GM23248 (cell line): ENCODE data around the gene OPCML. TPM values are rescaled to one million over a fixed set of nuclear protein-coding genes. Genes with fewer than 3 reads are reported as not detected.

Experiments
- DNase-seq: peaks from one replicate; pipeline ENCODE4 v3.0.0-alpha.2; 2015
- H2AFZ ChIP-seq: fragments of 200-600 bp; sonication (generic); 2 replicates; pipeline ENCODE4 v1.6.1; 2016; ENCODE audit warnings: antibody characterized with exemption
- H3F3A ChIP-seq: fragments of 200-600 bp; sonication (generic); 2 replicates; pipeline ENCODE4 v1.6.1; 2016; ENCODE audit warnings: mild to moderate bottlenecking, antibody characterized with exemption, mixed run types; ENCODE audit not compliant: insufficient read depth
- H3K27ac ChIP-seq: fragments of 200-600 bp; sonication (generic); 2 replicates; pipeline ENCODE4 v1.5.1; 2016; ENCODE audit warnings: mild to moderate bottlenecking
- H3K27me3 ChIP-seq: fragments of 200-600 bp; sonication (generic); replicated peaks from 2 replicates; pipeline ENCODE4 v1.6.1; 2016; ENCODE audit warnings: mild to moderate bottlenecking; ENCODE audit not compliant: insufficient read depth
- H3K36me3 ChIP-seq: fragments of 200-600 bp; sonication (generic); 2 replicates; pipeline ENCODE4 v1.6.1; 2016; ENCODE audit warnings: low read depth, mild to moderate bottlenecking
- H3K4me1 ChIP-seq: fragments of 200-600 bp; sonication (generic); 2 replicates; pipeline ENCODE4 v1.6.1; 2016; ENCODE audit warnings: mild to moderate bottlenecking; ENCODE audit not compliant: insufficient read depth
- H3K4me2 ChIP-seq: fragments of 200-600 bp; sonication (generic); one replicate; pipeline ENCODE4 v1.6.1; 2016; ENCODE audit warnings: mild to moderate bottlenecking; ENCODE audit not compliant: unreplicated experiment
- H3K4me3 ChIP-seq: fragments of 200-600 bp; sonication (generic); 2 replicates; pipeline ENCODE4 v1.5.1; 2016; ENCODE audit warnings: mild to moderate bottlenecking
- H3K79me2 ChIP-seq: fragments of 200-600 bp; sonication (generic); 2 replicates; pipeline ENCODE4 v1.6.1; 2016; ENCODE audit warnings: mild to moderate bottlenecking; ENCODE audit not compliant: insufficient read depth
- H3K9ac ChIP-seq: fragments of 200-600 bp; sonication (generic); 2 replicates; pipeline ENCODE4 v1.6.1; 2016; ENCODE audit warnings: mild to moderate bottlenecking
- H3K9me2 ChIP-seq: fragments of 200-600 bp; sonication (generic); 2 replicates; pipeline ENCODE4 v1.6.1; 2016; ENCODE audit warnings: mixed run types, mild to moderate bottlenecking, moderate library complexity; ENCODE audit not compliant: insufficient read depth
- H3K9me3 ChIP-seq: fragments of 200-600 bp; sonication (generic); one replicate; pipeline ENCODE4 v1.6.1; 2017; ENCODE audit warnings: low read depth
- H4K20me1 ChIP-seq: fragments of 200-600 bp; sonication (generic); 2 replicates; pipeline ENCODE4 v1.6.0; 2016; ENCODE audit not compliant: insufficient read depth
- EZH2 ChIP-seq: fragments of 200-600 bp; sonication (generic); IDR thresholded peaks from 2 replicates; pipeline ENCODE4 v1.6.1; 2018; ENCODE audit warnings: antibody characterized with exemption, mild to moderate bottlenecking; ENCODE audit not compliant: insufficient read depth, poor library complexity, severe bottlenecking
- EZH2phosphoT487 ChIP-seq: fragments of 200-600 bp; sonication (generic); IDR thresholded peaks from 2 replicates; pipeline ENCODE4 v1.6.1; 2018; ENCODE audit warnings: antibody characterized with exemption, moderate library complexity, mild to moderate bottlenecking, low read depth; ENCODE audit not compliant: insufficient read depth
- WGBS, 2 experiments: methylation state at CpG; one replicate each; pipeline ENCODE4 v1.1.6; 2015 to 2017; ENCODE audit warnings: low lambda C conversion rate in 2 of 2, low coverage in 1 of 2; ENCODE audit errors: missing lambda C conversion rate in 2 of 2; 5-methylcytosine and 5-hydroxymethylcytosine counted together
- in situ Hi-C: fragments of 300-500 bp; cut with MboI; formaldehyde crosslinking; loops from 2 replicates; pipeline ENCODE4 v1.15.0; 2020
- polyA plus RNA-seq: library from polyadenylated mRNA; unstranded; fragments of >200 nt; fragmentation: Nextera tagmentation; extraction: Ambion mirVana; gene quantifications from 2 replicates; pipeline ENCODE4 v1.2.1, GENCODE V29; 2016
- total RNA-seq: library from RNA; depleted of rRNA; stranded (reverse); fragments of >200 nt; shearing (Covaris generic); gene quantifications from 2 replicates; pipeline ENCODE4 v1.2.3, GENCODE V29; 2014

Gene OPCML
- total and polyA plus RNA-seq, 2 experiments from 2014 or later: 0.69 to 1.6 TPM

DNA sequence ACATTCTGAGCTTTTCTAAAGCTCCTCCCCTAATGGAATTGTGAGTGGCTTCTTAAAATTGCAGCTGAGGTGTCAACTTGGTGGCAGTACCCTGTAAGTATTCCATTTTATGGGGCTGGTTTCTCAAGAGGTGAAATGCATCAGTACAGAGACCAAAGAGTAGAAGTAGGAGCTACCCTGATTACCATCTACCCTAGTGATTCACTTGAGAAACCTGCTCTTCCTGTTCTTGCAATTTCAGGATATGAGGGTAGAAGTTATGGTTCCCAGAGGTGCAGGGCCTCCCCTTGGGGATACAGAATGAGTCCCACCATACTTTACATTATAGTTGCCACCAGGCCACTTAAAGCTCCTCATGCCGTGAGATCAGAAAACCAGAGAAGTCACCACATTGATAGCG is 944.6 kb downstream of the OPCML start:
- Histone ChIP-seq H2AFZ (no peak overlapping the region), H3K9ac (no peak overlapping the region), H3K4me1 (peaks cover 17% of the 10 kb centered on the region), H3K27ac (no peak overlapping the region), H3K9me3 (no peaks in the 10 kb centered on the region), H3K79me2 (no peaks in the 10 kb centered on the region), H3K4me2 (no peak overlapping the region), H3K4me3 (no peak overlapping the region), H3F3A (0 out of 2 replicates have a peak, but pooled peaks cover 4% of the 10 kb centered on the region), H3K36me3 (no peaks in the 10 kb centered on the region), H3K27me3 (no peaks in the 10 kb centered on the region), H3K9me2 (no peaks in the 10 kb centered on the region), H4K20me1 (no peaks in the 10 kb centered on the region)
- TF ChIP-seq EZH2phosphoT487 (no peak), EZH2 (no peak)
- WGBS, 2 experiments: 76 to 78% methylated on average over 2 of the region's 2 CpGs
- in situ Hi-C loops: no loop called here
- no peak for DNase-seq

DNA sequence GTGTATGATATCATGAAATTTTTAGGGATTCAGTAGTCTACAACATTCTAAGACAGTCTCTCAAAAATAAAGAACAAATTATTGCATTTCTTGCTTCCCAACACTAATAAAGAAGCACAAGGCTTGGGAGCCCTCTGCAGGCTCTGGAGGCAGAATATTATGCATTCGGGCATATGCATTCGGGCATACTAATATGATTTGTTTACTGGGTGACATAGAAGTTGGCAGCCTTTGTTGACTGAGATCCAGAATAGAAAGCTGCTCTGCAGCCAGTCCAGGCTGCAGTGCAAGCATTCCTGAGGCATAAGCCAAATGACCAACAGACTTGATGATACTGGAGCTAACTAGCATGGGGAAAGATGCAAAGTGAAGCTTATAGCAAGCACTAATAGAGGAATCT is 945.5 kb downstream of the OPCML start:
- Histone ChIP-seq H4K20me1 (no peaks in the 10 kb centered on the region), H3K4me3 (no peak overlapping the region), H3K9ac (no peak overlapping the region), H3K4me2 (no peak overlapping the region), H3K4me1 (peaks cover 17% of the 10 kb centered on the region), H3F3A (0 out of 2 replicates have a peak, but pooled peaks cover 4% of the 10 kb centered on the region), H3K9me2 (no peaks in the 10 kb centered on the region), H3K9me3 (no peaks in the 10 kb centered on the region), H2AFZ (no peak overlapping the region), H3K79me2 (no peaks in the 10 kb centered on the region), H3K27ac (no peak overlapping the region), H3K36me3 (no peaks in the 10 kb centered on the region), H3K27me3 (no peaks in the 10 kb centered on the region)
- in situ Hi-C loops: no loop called here
- peak; percentile 67 for DNase-seq
- no peak for TF ChIP-seq EZH2phosphoT487
- no peak for TF ChIP-seq EZH2
- WGBS, 2 experiments: 2 to 4% methylated on average over 2 of the region's 2 CpGs

DNA sequence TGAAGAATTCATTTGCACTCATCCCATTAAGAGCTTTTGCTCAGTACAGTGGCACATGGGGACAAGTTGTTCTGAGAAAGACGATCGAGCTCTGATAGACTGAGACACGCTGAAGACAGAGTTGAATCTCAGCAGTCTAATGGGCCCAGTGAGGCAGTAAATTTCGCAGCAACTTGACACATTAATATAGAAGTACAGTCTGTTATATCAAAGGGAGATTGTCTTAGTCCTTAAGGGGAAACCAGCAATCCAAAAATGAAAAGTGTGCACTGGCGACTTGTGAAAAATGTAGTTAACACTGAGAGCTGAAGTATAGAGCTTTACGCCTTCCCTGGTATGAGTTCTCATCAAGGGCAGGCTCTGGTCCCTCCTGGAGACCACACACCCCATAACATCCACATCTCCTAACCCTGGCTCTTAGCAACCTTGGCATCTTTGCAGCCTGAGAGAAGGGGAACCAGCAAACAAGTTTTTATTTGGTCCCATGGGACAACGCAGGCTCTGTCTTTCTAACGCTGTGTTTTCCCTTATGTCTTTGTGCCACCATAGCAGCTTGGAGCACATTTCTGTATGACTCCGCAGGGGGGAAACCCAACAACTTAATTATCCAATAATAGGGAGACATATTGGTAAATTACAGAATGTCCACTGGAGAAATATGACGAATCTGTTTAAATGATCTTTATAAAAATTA is 952.5 kb downstream of the OPCML start:
- WGBS, 2 experiments: 55 to 58% methylated on average over 10 of the region's 10 CpGs
- TF ChIP-seq EZH2 (no peak), EZH2phosphoT487 (no peak)
- in situ Hi-C loops: no loop called here

DNA sequence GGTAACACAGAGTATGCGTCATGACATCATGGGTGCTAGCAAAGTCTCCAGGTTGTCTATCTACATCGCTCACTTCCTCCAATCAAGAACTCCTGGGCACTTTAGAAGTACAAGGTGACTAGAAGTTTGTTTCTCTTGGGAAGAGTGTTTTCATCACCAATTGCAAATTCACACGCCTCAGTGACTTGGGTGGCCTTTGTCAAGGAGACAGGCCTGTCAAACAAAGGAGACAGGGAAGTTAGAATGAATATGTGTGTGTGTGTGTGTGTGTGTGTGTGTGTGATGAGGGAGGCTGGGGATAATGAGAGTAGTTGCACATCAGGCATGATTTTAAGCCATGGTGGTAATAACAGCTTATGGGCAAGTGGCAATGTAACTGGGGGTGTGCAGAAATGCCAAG is 953.2 kb downstream of the OPCML start:
- Histone ChIP-seq H3K79me2 (no peaks in the 10 kb centered on the region), H3K27ac (no peak overlapping the region), H3K9me3 (no peaks in the 10 kb centered on the region), H3K4me1 (peaks cover 11% of the 10 kb centered on the region), H2AFZ (no peak overlapping the region), H3K36me3 (no peaks in the 10 kb centered on the region), H3K4me2 (no peak overlapping the region), H3K4me3 (no peak overlapping the region), H3F3A (peaks cover 5% of the 10 kb centered on the region; the same call in 1 of the 2 replicates), H3K27me3 (no peaks in the 10 kb centered on the region), H3K9me2 (no peaks in the 10 kb centered on the region), H3K9ac (no peak overlapping the region), H4K20me1 (no peaks in the 10 kb centered on the region)
- in situ Hi-C loops: no loop called here
- whole genome bisulfite sequencing, 2 experiments: 70 to 74% methylated on average over 3 of the region's 3 CpGs
- DNase-seq: no peak
- TF ChIP-seq EZH2: no peak
- TF ChIP-seq EZH2phosphoT487: no peak

More for the DNA sequence above, 952.5 kb downstream of the OPCML start:
- H3K4me2 ChIP-seq: no peak overlapping the region
- H2AFZ ChIP-seq: no peak overlapping the region
- no peak for DNase-seq
- H3K4me3 ChIP-seq: no peak overlapping the region
- no peaks in the 10 kb centered on the region for H3K79me2 ChIP-seq
- peaks cover 11% of the 10 kb centered on the region for H3K4me1 ChIP-seq
- H3K9ac ChIP-seq: no peak overlapping the region
- no peaks in the 10 kb centered on the region for H3K36me3 ChIP-seq
- no peaks in the 10 kb centered on the region for H3K27me3 ChIP-seq
- no peaks in the 10 kb centered on the region for H4K20me1 ChIP-seq
- H3F3A ChIP-seq: peaks cover 5% of the 10 kb centered on the region; the same call in 1 of the 2 replicates
- H3K27ac ChIP-seq: no peak overlapping the region
- H3K9me2 ChIP-seq: no peaks in the 10 kb centered on the region
- no peaks in the 10 kb centered on the region for H3K9me3 ChIP-seq
